ENCODE results near the gene GPR142. TPM values are rescaled to one million over a fixed set of nuclear protein-coding genes. Genes with fewer than 3 reads are reported as not detected.

Gene GPR142
- total and polyA plus RNA-seq, 3 donors from 2014 or later, result 0.51 to 0.87 (median 0.55) TPM

- 92 to 95% methylated on average over 2 of the region's 2 CpGs for WGBS, 2 donors
- no peaks in the 10 kb centered on the region for H3K36me3 ChIP-seq (ENCODE audit: low read depth, missing control alignments)
- H3K27ac ChIP-seq, result no peak overlapping the region
- H3K9me3 ChIP-seq, result no peaks in the 10 kb centered on the region
- no peak for DNase-seq
- intact Hi-C loops (cut with DNase I; ENCODE audit: low total_unique reads), result no loop called here
- H3K27me3 ChIP-seq, result no peaks in the 10 kb centered on the region
- TF ChIP-seq CTCF (IDR thresholded peaks at IDR 0.05) (no peak), POLR2A (IDR thresholded peaks at IDR 0.05) (no peak)
- no peak overlapping the region for H3K4me3 ChIP-seq
- no peaks in the 10 kb centered on the region for H3K4me1 ChIP-seq
Measured at GRCh38 chr17:74389937-74390679, 22.8 kb downstream of the GPR142 start.

GRCh38 chr17:74390680-74391653, 23.7 kb downstream of the GPR142 start:
- DNase-seq, result no peak
- H3K9me3 ChIP-seq, result no peaks in the 10 kb centered on the region
- no peaks in the 10 kb centered on the region for H3K4me1 ChIP-seq
- intact Hi-C loops (cut with DNase I; ENCODE audit: low total_unique reads), result no loop called here
- 90 to 95% methylated on average over 9 to 11 of the region's 11 CpGs for WGBS, 2 donors
- no peak overlapping the region for H3K4me3 ChIP-seq
- TF ChIP-seq CTCF (IDR thresholded peaks at IDR 0.05) (no peak), POLR2A (IDR thresholded peaks at IDR 0.05) (no peak)
- H3K27me3 ChIP-seq, result no peaks in the 10 kb centered on the region
- no peak overlapping the region for H3K27ac ChIP-seq
- no peaks in the 10 kb centered on the region for H3K36me3 ChIP-seq (ENCODE audit: low read depth, missing control alignments)

GRCh38 chr17:74391771-74392170, 24.5 kb downstream of the GPR142 start:
- H3K27me3 ChIP-seq, result no peaks in the 10 kb centered on the region
- H3K4me3 ChIP-seq, result no peak overlapping the region
- no peak for DNase-seq
- WGBS, 2 donors, result 69 to 81% methylated on average over 5 of the region's 5 CpGs
- no peak overlapping the region for H3K27ac ChIP-seq
- TF ChIP-seq CTCF (IDR thresholded peaks at IDR 0.05) (no peak), POLR2A (IDR thresholded peaks at IDR 0.05) (no peak)
- H3K9me3 ChIP-seq, result no peaks in the 10 kb centered on the region
- no peaks in the 10 kb centered on the region for H3K36me3 ChIP-seq (ENCODE audit: low read depth, missing control alignments)
- intact Hi-C loops (cut with DNase I; ENCODE audit: low total_unique reads), result no loop called here
- H3K4me1 ChIP-seq, result no peaks in the 10 kb centered on the region

- Histone ChIP-seq H3K27me3 (no peaks in the 10 kb centered on the region), H3K4me1 (no peaks in the 10 kb centered on the region), H3K36me3 (ENCODE audit: low read depth, missing control alignments) (no peaks in the 10 kb centered on the region), H3K27ac (no peak overlapping the region), H3K9me3 (no peaks in the 10 kb centered on the region), H3K4me3 (no peak overlapping the region)
- intact Hi-C loops (cut with DNase I; ENCODE audit: low total_unique reads), result no loop called here
- no peak for DNase-seq
- 71 to 72% methylated on average over 5 of the region's 5 CpGs for WGBS, 2 donors
- TF ChIP-seq POLR2A (IDR thresholded peaks at IDR 0.05) (no peak), CTCF (IDR thresholded peaks at IDR 0.05) (no peak)
Measured at GRCh38 chr17:74392848-74393247, 25.5 kb downstream of the GPR142 start.
